GM12872 (cell line): ENCODE results near the gene PTS.

ENCODE experiments used
- CTCF ChIP-seq: IDR thresholded peaks from 3 replicates; pipeline ENCODE4 v1.5.1; 2011; ENCODE audit warnings: low read depth, mild to moderate bottlenecking, low read length, moderate library complexity; ENCODE audit not compliant: insufficient read depth

PTS gene

GRCh38 chr11:112267188-112267591 lies 41.0 kb downstream of the PTS start:
- TF ChIP-seq CTCF = no peak

- no peak for TF ChIP-seq CTCF
Measured at GRCh38 chr11:112268406-112268805, 42.2 kb downstream of the PTS start.

- no peak for TF ChIP-seq CTCF
Measured at GRCh38 chr11:112269139-112269538, 42.9 kb downstream of the PTS start.

- TF ChIP-seq CTCF = no peak
Measured at GRCh38 chr11:112270551-112271180, 44.4 kb downstream of the PTS start.

- TF ChIP-seq CTCF = no peak
Measured at GRCh38 chr11:112271242-112271641, 45.0 kb downstream of the PTS start.

GRCh38 chr11:112273066-112273465 lies 46.8 kb downstream of the PTS start:
- no peak for TF ChIP-seq CTCF

- TF ChIP-seq CTCF = no peak
Measured at GRCh38 chr11:112274007-112274783, 48.0 kb downstream of the PTS start.
